Gastrocnemius medialis (tissue), 4 donors: Measurements from ENCODE around the gene CLN6.

Experiments used
- CTCF ChIP-seq, 5 experiments: fragments of 450-650 bp in 3 of 5; fragments of 200-600 bp in 2 of 5; sonication (generic) in 2 of 5; IDR thresholded peaks in 4 of 5; conservative IDR thresholded peaks in 1 of 5; 1 replicate in 4 of 5; 2 replicates in 1 of 5; pipeline ENCODE4 v1.5.1; 2016 to 2019; ENCODE audit warnings: antibody characterized with exemption in 5 of 5, mild to moderate bottlenecking in 3 of 5, moderate library complexity in 3 of 5
- POLR2A ChIP-seq, 2 donors: fragments of 450-650 bp; IDR thresholded peaks; one replicate each; pipeline ENCODE4 v1.6.1; 2017; ENCODE audit warnings: antibody characterized with exemption in 2 of 2, mild to moderate bottlenecking in 2 of 2, moderate library complexity in 2 of 2

GRCh38 chr15:68258692-68259091, 29.2 kb upstream of the CLN6 start:
- no peak for TF ChIP-seq CTCF (IDR thresholded peaks at IDR 0.05 in 4 of 5, conservative IDR thresholded peaks at IDR 0.05 in 1 of 5)
- peak in 1 of 2 donors; percentile 21 for TF ChIP-seq POLR2A (IDR thresholded peaks at IDR 0.05)
